ENCODE data around the gene ARL6IP1.
"Not testable (repeated sequence)": the region's sequence is repeated elsewhere in the genome, so short reads cannot be mapped to it uniquely, and the experiment has no call there.

DNA sequence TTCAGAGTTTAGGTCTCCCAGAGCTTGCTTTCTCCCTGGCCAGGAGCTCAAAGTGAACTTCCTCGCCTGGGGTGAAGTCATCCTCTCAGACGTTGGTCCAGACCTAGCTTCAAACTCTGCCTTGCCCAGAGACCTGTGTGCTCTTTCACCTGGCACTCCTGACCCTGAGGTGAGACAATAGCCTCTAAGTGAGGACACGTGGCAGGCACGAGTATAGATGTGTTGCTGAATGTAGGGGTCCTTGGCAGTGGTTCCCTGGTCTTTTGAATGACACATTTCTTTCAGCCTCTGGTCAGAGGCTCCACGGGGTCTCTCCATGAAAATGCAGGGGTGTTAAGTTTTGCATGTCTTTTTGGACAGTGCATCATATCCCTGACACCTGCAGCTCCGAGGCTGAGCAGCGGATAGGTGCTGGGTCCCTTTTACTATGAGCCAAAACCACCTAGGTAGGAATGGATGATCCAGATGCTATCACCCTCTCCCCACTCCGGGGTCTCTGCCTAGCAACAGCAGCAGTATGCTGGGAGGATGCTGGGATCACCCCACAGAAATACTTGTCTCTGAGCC, 20.8 kb downstream of the ARL6IP1 start:
- not testable (repeated sequence) for TF ChIP-seq POLR2A (IDR thresholded peaks at IDR 0.05; ENCODE audit: low read length); GATA1 (IDR thresholded peaks at IDR 0.05; ENCODE audit: low read depth, low read length)
